Dendritic cell treated with granulocyte-macrophage colony-stimulating factor and Interleukin-4, amounts not matched to agents 40 ng/mL and 50 ng/mL, for 4 days (primary cell): Measurements from ENCODE around the gene GABPB1.

ENCODE experiments used
- H3K27ac Mint-ChIP-seq: one replicate; pipeline ENCODE4 v1.8.0; 2022; ENCODE audit warnings: mild to moderate bottlenecking, mixed read lengths
- H3K27me3 Mint-ChIP-seq: one replicate; pipeline ENCODE4 v1.8.0; 2022; ENCODE audit warnings: mild to moderate bottlenecking, mixed read lengths
- H3K36me3 Mint-ChIP-seq: one replicate; pipeline ENCODE4 v1.8.0; 2022; ENCODE audit warnings: low read depth, mixed read lengths
- H3K4me1 Mint-ChIP-seq: one replicate; pipeline ENCODE4 v1.8.0; 2022; ENCODE audit warnings: low read depth, mixed read lengths
- H3K4me3 Mint-ChIP-seq: one replicate; pipeline ENCODE4 v1.8.0; 2022; ENCODE audit warnings: mild to moderate bottlenecking, moderate library complexity, mixed read lengths
- H3K9me3 Mint-ChIP-seq: one replicate; pipeline ENCODE4 v1.8.0; 2022; ENCODE audit warnings: mixed read lengths
- intact Hi-C: fragments of 100-400 bp; cut with micrococcal nuclease; formaldehyde crosslinking; loops from one replicate; pipeline ENCODE4 v1.15.0; 2022

Gene GABPB1

DNA sequence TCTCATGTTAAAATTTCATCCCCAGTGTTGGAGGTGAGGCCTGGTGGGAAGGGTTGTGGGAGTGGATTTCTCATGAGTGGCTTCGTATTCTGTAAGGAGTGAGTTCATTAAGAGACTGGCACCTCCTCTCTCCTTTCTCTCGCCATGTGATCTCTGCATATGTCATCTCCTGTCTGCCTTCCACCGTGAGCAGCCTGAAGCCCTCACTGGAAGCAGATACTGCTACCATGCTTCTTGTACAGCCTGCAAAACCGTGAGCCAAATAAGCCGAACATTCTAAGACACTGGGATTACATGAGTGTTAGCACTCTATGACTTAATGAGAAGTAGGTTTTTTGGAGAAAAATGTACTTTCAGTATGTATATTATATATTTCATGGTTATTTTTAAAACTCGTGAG lies 6.8 kb upstream of the GABPB1 start:
- Mint-ChIP-seq H3K4me1 (peaks cover 27% of the 10 kb centered on the region), H3K4me3 (no peak overlapping the region), H3K9me3 (no peaks in the 10 kb centered on the region), H3K36me3 (peaks cover 38% of the 10 kb centered on the region), H3K27me3 (no peaks in the 10 kb centered on the region), H3K27ac (no peak overlapping the region)
- intact Hi-C loops: no loop called here

DNA sequence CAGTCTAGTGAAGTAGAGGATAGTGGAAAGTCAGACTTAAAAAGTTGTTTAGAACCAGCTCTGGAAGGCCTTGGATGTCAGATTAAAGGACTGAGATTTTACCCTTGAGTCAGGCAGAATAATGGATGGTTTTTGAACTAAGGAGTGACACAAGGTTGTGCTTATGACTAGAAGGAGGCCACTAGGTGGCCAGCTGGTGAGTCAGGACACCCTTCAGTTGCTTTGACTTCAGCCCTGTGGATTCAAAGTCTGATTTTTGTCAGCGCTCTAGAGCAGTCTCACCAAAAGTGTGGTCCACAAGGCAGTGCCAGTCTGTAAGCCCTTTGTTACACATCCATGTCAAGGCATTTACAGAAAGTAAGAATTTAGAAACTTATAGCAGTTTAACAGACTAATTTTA lies 3.8 kb upstream of the GABPB1 start:
- intact Hi-C loops: loop anchor here (5.0 to 10.0 kb wide), 2 partner anchors 33 to 526 kb away; no protein-coding TSS in a partner anchor
- H3K4me3 Mint-ChIP-seq: no peak overlapping the region

DNA sequence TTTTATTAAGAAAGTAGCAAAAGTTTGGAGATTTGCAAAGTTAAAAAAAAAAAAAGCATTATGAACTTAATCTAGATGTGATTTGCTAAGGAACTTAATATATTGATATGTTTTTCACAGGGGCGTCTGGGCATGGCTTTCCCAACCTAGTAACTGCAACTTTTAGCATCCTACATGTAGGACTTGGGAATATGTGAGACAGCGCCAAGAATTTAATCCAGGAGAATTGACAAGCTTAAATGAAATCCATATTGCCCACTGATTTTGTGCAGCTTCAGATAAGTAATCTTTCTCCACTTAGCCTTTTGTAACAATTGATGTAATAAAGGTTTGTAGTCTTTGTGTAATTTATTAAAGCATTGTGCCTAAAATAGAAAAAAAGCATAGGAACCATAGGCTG lies 982 bp upstream of the GABPB1 start:
- H3K27ac Mint-ChIP-seq: peak overlapping the region; percentile 99
- peaks cover 43% of the 10 kb centered on the region for H3K4me1 Mint-ChIP-seq
- intact Hi-C loops: loop anchor here (1.0 to 10.0 kb wide), 3 partner anchors 36 to 529 kb away; partner anchors contain the start of gene USP8
- peaks cover 65% of the 10 kb centered on the region for H3K36me3 Mint-ChIP-seq
- peak overlapping the region; percentile 90 for H3K4me3 Mint-ChIP-seq
- H3K27me3 Mint-ChIP-seq: no peaks in the 10 kb centered on the region
- no peaks in the 10 kb centered on the region for H3K9me3 Mint-ChIP-seq

More for the DNA sequence above, 3.8 kb upstream of the GABPB1 start:
- no peaks in the 10 kb centered on the region for H3K9me3 Mint-ChIP-seq
- H3K27ac Mint-ChIP-seq: no peak overlapping the region
- peaks cover 61% of the 10 kb centered on the region for H3K36me3 Mint-ChIP-seq
- H3K27me3 Mint-ChIP-seq: no peaks in the 10 kb centered on the region
- H3K4me1 Mint-ChIP-seq: peaks cover 27% of the 10 kb centered on the region

DNA sequence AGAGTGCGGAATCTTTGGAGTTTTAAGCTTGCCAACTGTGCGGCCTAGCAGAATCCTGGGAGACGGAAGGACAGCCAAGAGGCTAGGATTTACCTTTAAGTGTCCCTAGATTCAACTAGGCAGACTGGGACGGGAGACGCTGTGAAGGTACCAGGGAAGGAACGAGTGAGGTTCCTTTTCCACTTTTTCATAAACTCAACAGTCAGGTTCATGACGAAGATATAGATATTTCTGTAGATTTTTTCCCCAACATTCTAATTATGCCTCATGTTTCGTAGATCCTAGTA lies 564 bp upstream of the GABPB1 start:
- peak overlapping the region; percentile 99 for H3K27ac Mint-ChIP-seq
- intact Hi-C loops: loop anchor here (1.0 to 10.0 kb wide), 3 partner anchors 37 to 529 kb away; partner anchors contain the start of gene USP8
- H3K4me1 Mint-ChIP-seq: peaks cover 47% of the 10 kb centered on the region
- H3K9me3 Mint-ChIP-seq: no peaks in the 10 kb centered on the region
- peak overlapping the region; percentile 90 for H3K4me3 Mint-ChIP-seq
- H3K27me3 Mint-ChIP-seq: no peaks in the 10 kb centered on the region
- H3K36me3 Mint-ChIP-seq: peaks cover 61% of the 10 kb centered on the region

DNA sequence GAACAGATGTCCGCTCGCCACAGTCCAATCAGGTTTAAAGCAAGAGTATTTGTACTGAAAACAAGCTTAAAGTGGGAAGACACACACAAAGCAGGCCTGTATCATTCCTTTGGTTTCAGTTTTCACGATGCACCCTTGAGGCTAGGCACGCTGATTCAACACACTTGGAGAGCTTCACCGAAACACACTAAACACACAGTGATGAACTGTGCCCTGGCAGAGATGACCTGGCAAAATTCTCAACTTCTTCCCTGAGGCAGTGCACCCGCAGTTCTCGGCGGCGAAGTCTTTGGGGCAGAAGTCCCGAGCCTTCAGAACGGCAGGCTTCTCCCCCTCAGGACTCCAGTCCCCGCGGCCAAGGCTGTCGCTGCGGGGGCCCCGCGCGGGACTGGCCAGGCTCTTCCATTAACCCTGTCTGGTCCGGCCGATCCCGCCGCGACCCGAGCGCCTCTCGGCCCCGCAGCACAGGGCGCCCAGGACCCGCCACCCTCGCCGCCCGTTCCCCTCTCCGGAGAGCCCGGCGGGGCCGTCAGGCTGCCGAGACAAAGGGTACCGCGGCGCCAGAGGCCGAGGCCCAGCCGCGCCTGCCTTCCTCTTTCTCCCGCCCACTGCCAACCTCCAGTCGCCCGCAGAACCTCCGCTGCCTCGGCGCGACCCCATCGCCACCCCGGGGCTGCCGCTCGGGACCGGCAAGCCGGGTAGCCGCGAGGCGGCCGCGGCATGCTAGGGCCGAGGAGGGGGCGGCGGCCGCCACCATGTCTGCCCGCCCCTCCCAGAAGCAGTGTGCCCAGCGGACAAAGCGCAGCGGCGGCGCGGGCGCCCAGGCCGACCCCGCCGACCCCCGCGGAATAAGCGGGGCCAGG lies 792 bp downstream of the GABPB1 start:
- peaks cover 55% of the 10 kb centered on the region for H3K36me3 Mint-ChIP-seq
- H3K9me3 Mint-ChIP-seq: no peaks in the 10 kb centered on the region
- H3K4me3 Mint-ChIP-seq: peak overlapping the region; percentile 90
- H3K4me1 Mint-ChIP-seq: peaks cover 51% of the 10 kb centered on the region
- no peaks in the 10 kb centered on the region for H3K27me3 Mint-ChIP-seq
- peak overlapping the region; percentile 99 for H3K27ac Mint-ChIP-seq
- intact Hi-C loops: loop anchor here (10.0 kb wide), 1 partner anchor 531 kb away; no protein-coding TSS in a partner anchor

DNA sequence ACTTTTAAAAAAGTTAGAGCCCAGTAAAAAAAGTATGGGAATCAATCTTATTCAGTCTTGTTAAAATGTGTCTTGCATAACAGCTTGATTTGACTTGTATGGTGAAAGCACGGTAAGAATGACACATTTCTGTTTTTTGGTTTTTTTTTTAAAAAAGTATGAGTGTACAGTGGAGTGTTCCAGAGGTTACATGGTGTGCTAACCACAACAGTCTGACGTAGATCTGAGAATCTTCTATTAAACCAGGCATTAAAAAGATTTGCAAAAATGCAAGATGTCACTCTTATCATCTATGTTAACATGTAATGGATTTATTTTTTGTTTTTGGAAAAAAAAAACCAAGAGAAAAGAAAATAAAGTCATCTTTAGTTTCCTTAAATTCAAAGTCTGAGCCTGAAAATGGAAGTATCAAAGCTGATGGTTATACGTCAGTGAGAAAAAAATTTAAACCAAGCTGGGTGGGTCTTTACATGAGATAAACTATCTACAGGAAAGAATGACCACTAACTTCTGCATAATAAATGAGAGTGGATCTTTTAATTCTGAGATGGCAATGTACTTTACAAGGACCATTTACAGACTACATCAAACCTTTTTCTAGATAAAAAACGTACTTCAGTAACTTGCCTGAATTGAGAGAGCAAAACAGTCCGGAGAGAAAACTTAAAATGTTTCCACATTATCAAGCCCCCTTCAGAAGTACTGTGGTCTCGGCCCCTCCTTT lies 1.6 kb downstream of the GABPB1 start:
- H3K4me1 Mint-ChIP-seq: peaks cover 45% of the 10 kb centered on the region
- intact Hi-C loops: loop anchor here (10.0 kb wide), 1 partner anchor 531 kb away; no protein-coding TSS in a partner anchor
- H3K36me3 Mint-ChIP-seq: peaks cover 55% of the 10 kb centered on the region
- H3K27ac Mint-ChIP-seq: peak overlapping the region; percentile 99
- no peaks in the 10 kb centered on the region for H3K27me3 Mint-ChIP-seq
- no peaks in the 10 kb centered on the region for H3K9me3 Mint-ChIP-seq
- H3K4me3 Mint-ChIP-seq: peak overlapping the region; percentile 90

DNA sequence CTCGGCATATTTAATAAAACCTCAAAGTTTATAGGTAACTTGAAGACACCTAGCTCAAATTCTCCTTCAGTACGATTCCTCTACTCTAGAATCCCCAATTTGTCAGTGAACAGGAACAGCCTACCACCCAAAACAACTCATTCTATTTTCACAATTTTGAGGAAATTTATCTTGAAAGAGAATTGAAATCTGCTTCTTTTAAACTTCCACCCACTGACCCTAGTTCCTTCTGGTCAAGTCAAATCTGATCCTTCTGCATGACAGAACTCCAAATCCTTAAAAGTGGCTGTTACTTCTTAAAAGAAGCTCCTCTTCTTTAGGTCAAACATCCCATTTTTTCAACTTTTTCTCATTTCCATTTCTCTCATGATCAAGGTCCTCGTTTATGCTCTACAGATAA lies 4.4 kb downstream of the GABPB1 start:
- Mint-ChIP-seq H3K4me3 (peak overlapping the region; percentile 40), H3K36me3 (peaks cover 47% of the 10 kb centered on the region), H3K4me1 (peaks cover 42% of the 10 kb centered on the region), H3K9me3 (no peaks in the 10 kb centered on the region), H3K27me3 (no peaks in the 10 kb centered on the region), H3K27ac (peak overlapping the region; percentile 72)
- intact Hi-C loops: loop anchor here (10.0 kb wide), 1 partner anchor 534 kb away; no protein-coding TSS in a partner anchor

DNA sequence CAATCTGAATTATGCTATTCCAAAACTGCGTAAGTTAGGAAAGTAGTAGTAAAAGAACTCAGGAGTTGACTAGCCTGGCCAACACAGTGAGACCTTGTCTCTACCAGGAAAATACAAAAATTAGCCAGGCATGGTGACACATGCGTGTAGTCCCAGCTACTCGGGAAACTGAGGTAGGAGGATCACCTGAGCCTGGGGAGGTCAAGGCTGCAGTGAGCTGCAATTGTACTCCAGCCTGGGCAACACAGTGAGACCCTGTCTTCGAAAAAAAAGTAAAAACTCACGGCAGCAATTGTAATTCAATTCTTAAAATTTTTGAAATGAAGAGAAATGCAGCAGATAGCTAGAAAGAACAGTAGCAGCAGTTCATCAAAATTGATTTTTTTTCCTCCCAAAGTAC lies 9.7 kb downstream of the GABPB1 start:
- Mint-ChIP-seq H3K27ac (no peak overlapping the region), H3K4me3 (no peak overlapping the region), H3K27me3 (no peaks in the 10 kb centered on the region), H3K36me3 (peaks cover 12% of the 10 kb centered on the region), H3K9me3 (no peaks in the 10 kb centered on the region), H3K4me1 (peaks cover 45% of the 10 kb centered on the region)
- intact Hi-C loops: no loop called here

DNA sequence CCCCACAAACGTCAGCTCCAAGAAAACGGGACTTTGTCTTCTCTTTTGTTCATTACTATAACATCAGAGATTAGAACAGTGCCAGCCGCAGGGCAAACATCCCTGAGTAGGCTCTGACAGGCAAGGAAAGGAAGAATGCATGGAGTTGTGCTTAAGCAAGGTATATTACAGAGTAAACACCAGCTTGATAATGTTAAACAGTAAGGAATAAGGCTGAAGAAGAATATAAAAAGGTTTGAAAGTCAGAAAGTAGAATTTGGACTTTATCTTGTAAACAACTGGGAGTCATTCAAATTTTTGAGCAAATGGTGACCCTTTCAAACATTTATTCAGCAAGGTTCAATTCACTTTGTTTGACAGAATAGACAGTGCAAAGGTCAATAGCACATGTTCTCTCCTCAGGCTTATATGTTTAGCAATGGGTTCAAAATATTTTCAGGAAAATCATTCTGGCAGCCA lies 11.0 kb downstream of the GABPB1 start:
- intact Hi-C loops: no loop called here
- Mint-ChIP-seq H3K4me1 (peaks cover 52% of the 10 kb centered on the region), H3K27me3 (no peaks in the 10 kb centered on the region), H3K36me3 (peaks cover 12% of the 10 kb centered on the region), H3K4me3 (no peak overlapping the region), H3K9me3 (no peaks in the 10 kb centered on the region), H3K27ac (no peak overlapping the region)

DNA sequence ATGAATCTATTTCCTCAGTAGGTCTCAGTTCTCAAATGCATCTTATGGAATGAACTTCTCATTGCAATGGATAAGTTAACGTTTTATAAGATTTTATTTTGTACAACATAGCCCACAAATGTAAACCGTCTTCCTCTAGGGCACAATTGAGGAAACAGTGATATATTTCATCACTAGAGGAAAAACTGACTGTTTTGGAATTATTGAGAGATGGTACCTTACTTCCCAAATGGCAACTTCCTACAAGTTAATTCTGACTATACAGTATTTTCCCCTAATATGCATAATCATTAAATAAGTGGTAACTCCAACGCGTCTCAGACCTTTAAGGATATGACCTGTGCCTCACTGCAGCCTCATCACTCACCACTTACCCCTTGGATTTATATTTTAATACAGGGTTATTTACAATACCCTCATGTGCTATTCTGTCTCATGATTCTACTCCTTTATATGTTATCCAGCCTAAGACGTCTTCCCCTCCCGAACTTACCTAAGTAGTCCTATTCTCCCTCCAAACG lies 13.3 kb downstream of the GABPB1 start:
- H3K9me3 Mint-ChIP-seq: no peaks in the 10 kb centered on the region
- peaks cover 8% of the 10 kb centered on the region for H3K36me3 Mint-ChIP-seq
- no peak overlapping the region for H3K4me3 Mint-ChIP-seq
- H3K4me1 Mint-ChIP-seq: peaks cover 62% of the 10 kb centered on the region
- no peaks in the 10 kb centered on the region for H3K27me3 Mint-ChIP-seq
- intact Hi-C loops: no loop called here
- peak overlapping the region; percentile 9 for H3K27ac Mint-ChIP-seq

DNA sequence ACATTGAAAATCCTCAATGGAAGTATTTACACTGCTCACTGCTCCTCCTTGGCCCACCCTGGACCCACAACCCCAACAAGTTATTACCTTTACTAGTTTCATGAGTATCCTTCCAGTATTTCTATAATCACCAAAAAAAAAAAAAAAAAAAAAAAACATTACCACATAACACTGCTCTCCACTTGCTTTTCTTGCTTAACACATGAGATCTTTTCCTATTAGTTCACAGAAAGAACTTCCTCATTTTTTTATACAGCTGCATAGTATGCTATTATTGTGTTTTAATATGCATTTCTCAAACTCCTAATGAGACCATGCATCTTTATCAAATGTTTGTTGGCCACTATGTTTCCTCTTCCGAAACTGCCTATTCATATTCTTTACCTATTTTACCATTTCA lies 14.6 kb downstream of the GABPB1 start:
- H3K27me3 Mint-ChIP-seq: no peaks in the 10 kb centered on the region
- no peaks in the 10 kb centered on the region for H3K9me3 Mint-ChIP-seq
- intact Hi-C loops: no loop called here
- H3K27ac Mint-ChIP-seq: no peak overlapping the region
- no peak overlapping the region for H3K4me3 Mint-ChIP-seq
- H3K36me3 Mint-ChIP-seq: no peaks in the 10 kb centered on the region
- H3K4me1 Mint-ChIP-seq: peaks cover 54% of the 10 kb centered on the region

DNA sequence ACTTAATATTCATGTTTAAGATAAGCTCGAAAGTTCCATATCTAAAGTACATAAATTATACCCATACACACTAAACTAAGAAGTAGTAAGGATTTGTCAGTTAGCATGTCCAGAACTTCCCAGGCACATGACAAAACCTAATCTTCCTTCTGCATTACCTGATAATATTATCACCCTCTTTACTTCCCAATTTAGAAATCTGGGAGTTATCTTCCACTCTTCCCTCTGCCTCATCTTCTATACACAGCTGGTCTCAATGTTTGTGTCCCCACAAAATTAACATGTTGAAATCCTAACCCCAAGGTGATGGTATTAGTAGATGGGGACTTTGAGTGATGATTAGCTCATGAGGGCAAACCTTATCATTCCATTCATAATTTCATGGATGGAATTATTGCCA lies 15.3 kb downstream of the GABPB1 start:
- H3K27ac Mint-ChIP-seq: no peak overlapping the region
- intact Hi-C loops: no loop called here
- no peaks in the 10 kb centered on the region for H3K27me3 Mint-ChIP-seq
- H3K4me1 Mint-ChIP-seq: peaks cover 55% of the 10 kb centered on the region
- no peak overlapping the region for H3K4me3 Mint-ChIP-seq
- no peaks in the 10 kb centered on the region for H3K36me3 Mint-ChIP-seq
- H3K9me3 Mint-ChIP-seq: no peaks in the 10 kb centered on the region

DNA sequence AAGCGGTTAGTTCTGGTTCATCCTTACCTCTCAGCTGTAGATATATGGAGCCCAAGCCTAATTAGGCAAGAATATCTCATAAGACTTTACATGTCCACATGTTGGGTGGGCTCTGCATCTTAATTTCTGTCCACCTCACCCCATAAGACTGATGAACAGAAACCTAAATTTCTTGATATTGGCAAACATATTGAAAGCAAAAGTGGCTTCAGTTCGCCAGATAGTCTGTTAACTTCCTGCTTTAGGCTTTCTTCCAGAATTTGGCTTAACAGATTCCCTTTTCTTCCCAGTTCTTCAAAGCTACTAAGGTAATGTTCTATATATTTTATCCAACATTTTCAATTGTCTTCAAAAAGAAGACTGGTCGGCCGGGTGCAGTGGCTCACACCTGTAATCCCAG lies 19.7 kb downstream of the GABPB1 start:
- H3K4me3 Mint-ChIP-seq: peak overlapping the region; percentile 51
- no peaks in the 10 kb centered on the region for H3K9me3 Mint-ChIP-seq
- H3K4me1 Mint-ChIP-seq: peaks cover 41% of the 10 kb centered on the region
- intact Hi-C loops: no loop called here
- H3K27ac Mint-ChIP-seq: peak overlapping the region; percentile 70
- no peaks in the 10 kb centered on the region for H3K27me3 Mint-ChIP-seq
- no peaks in the 10 kb centered on the region for H3K36me3 Mint-ChIP-seq

DNA sequence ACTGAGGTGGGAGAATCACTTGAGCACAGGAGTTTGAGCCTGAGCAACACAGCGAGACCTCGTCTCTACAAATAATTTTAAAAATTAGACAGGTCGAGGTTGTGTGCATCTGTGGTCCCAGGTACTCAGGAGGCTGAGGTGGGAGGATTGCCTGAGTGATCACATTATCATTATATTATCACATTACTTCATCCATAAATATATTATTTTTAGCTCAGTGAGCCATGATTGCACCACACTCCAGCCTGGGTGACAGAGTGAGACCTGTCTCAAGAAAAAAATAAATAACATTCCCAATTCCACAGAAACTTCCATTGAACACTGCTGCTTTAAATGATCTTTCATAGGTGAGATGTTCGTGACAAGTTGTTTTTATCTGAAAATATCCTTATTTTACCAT lies 21.8 kb downstream of the GABPB1 start:
- Mint-ChIP-seq H3K36me3 (peaks cover 3% of the 10 kb centered on the region), H3K4me3 (no peak overlapping the region), H3K4me1 (peaks cover 24% of the 10 kb centered on the region), H3K27me3 (no peaks in the 10 kb centered on the region), H3K27ac (no peak overlapping the region), H3K9me3 (no peaks in the 10 kb centered on the region)
- intact Hi-C loops: no loop called here
